WTC11 (cell line): ENCODE measurements around the gene ANKIB1.

Experiments
- NFE2L1 ChIP-seq: sonication (generic); formaldehyde crosslinking; IDR thresholded peaks from 2 replicates; pipeline ENCODE4 v1.8.1; 2023; ENCODE audit warnings: missing genetic modification reagents
- SP1 ChIP-seq: sonication (generic); formaldehyde crosslinking; conservative IDR thresholded peaks from 2 replicates; pipeline ENCODE4 v1.8.1; 2022; ENCODE audit warnings: missing genetic modification reagents
- TF ChIP-seq, protein P1 (sequence below): fragments of 200-600 bp; IDR thresholded peaks from 2 replicates; pipeline ENCODE4 v1.8.0; 2022; ENCODE audit warnings: antibody characterized with exemption
- TF ChIP-seq, protein P2 (sequence below): sonication (generic); formaldehyde crosslinking; IDR thresholded peaks from 2 replicates; pipeline ENCODE4 v1.8.0; 2022; ENCODE audit warnings: mild to moderate bottlenecking, missing genetic modification reagents

- TF ChIP-seq, protein P1, sequence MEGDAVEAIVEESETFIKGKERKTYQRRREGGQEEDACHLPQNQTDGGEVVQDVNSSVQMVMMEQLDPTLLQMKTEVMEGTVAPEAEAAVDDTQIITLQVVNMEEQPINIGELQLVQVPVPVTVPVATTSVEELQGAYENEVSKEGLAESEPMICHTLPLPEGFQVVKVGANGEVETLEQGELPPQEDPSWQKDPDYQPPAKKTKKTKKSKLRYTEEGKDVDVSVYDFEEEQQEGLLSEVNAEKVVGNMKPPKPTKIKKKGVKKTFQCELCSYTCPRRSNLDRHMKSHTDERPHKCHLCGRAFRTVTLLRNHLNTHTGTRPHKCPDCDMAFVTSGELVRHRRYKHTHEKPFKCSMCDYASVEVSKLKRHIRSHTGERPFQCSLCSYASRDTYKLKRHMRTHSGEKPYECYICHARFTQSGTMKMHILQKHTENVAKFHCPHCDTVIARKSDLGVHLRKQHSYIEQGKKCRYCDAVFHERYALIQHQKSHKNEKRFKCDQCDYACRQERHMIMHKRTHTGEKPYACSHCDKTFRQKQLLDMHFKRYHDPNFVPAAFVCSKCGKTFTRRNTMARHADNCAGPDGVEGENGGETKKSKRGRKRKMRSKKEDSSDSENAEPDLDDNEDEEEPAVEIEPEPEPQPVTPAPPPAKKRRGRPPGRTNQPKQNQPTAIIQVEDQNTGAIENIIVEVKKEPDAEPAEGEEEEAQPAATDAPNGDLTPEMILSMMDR: no peak
- no peak for TF ChIP-seq NFE2L1 (CRISPR knock-in tag)
- no peak for TF ChIP-seq SP1 (CRISPR knock-in tag)
- TF ChIP-seq, protein P2, sequence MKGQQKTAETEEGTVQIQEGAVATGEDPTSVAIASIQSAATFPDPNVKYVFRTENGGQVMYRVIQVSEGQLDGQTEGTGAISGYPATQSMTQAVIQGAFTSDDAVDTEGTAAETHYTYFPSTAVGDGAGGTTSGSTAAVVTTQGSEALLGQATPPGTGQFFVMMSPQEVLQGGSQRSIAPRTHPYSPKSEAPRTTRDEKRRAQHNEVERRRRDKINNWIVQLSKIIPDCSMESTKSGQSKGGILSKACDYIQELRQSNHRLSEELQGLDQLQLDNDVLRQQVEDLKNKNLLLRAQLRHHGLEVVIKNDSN (CRISPR knock-in tag): no peak
Measured at GRCh38 chr7:92415225-92415624, 169.5 kb downstream of the ANKIB1 start.
